ENCODE data around the gene HOXB4. TPM values are rescaled to one million over a fixed set of nuclear protein-coding genes. Genes with fewer than 3 reads are reported as not detected.

HOXB4 gene
- total RNA-seq, 1 experiment from 2014 or later: not detected

DNA sequence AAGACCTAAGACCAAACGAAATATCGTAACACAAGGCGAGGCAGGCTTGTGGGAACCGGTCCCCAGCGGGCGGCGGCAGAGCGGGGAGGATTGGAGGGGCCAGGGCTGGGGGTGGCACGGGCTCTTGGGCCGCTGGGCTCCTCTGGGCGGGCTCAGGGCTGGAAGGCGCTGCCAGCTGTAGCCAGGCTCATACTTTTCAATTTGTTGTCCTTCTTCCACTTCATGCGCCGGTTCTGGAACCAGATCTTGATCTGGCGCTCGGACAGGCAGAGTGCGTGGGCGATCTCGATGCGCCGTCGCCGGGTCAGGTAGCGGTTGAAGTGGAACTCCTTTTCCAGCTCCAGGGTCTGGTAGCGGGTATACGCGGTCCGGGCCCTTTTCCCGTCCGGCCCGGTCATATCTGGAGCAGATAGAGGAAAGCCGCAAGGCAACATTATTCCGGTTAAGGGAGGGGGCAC lies 13.9 kb upstream of the HOXB4 start:
- Histone ChIP-seq H3K4me1 (ENCODE audit: insufficient read depth, low read length) (no peaks in the 10 kb centered on the region), H3K9ac (ENCODE audit: extremely low read depth, insufficient read length, low read length) (no peak overlapping the region)
- TF ChIP-seq, protein P1, sequence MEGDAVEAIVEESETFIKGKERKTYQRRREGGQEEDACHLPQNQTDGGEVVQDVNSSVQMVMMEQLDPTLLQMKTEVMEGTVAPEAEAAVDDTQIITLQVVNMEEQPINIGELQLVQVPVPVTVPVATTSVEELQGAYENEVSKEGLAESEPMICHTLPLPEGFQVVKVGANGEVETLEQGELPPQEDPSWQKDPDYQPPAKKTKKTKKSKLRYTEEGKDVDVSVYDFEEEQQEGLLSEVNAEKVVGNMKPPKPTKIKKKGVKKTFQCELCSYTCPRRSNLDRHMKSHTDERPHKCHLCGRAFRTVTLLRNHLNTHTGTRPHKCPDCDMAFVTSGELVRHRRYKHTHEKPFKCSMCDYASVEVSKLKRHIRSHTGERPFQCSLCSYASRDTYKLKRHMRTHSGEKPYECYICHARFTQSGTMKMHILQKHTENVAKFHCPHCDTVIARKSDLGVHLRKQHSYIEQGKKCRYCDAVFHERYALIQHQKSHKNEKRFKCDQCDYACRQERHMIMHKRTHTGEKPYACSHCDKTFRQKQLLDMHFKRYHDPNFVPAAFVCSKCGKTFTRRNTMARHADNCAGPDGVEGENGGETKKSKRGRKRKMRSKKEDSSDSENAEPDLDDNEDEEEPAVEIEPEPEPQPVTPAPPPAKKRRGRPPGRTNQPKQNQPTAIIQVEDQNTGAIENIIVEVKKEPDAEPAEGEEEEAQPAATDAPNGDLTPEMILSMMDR (conservative IDR thresholded peaks at IDR 0.05): no peak

More for the DNA sequence above, 13.9 kb upstream of the HOXB4 start:
- H3K4ac ChIP-seq (ENCODE audit: low read depth, low read length): no peak overlapping the region
- Mint-ChIP-seq H3K27ac (no peak overlapping the region), H3K27me3 (ENCODE audit: low read depth) (peaks cover 100% of the 10 kb centered on the region), H3K36me3 (ENCODE audit: insufficient read depth in 1 of 3, low read depth in 3 of 3) (no peaks in the 10 kb centered on the region), H3K9me3 (peaks cover 7 to 16% of the 10 kb centered on the region in 2 experiments; a peak in 3 of 5 replicates), H3K4me3 (no peak overlapping the region), H3K4me1 (peaks cover 4 to 28% of the 10 kb centered on the region in 2 experiments)
- H2BK12ac ChIP-seq (ENCODE audit: insufficient read length, low read depth, low read length): no peak overlapping the region
- no peak overlapping the region for H2BK15ac ChIP-seq (ENCODE audit: low read depth, low read length)
- H2BK5ac ChIP-seq (ENCODE audit: insufficient read length, low read length): no peak overlapping the region
- H3K4me2 ChIP-seq (ENCODE audit: insufficient read depth, insufficient read length, low read length): no peak overlapping the region
- no peak overlapping the region for H3K27ac ChIP-seq (ENCODE audit: insufficient read length, low read depth, low read length)
- no peak for DNase-seq
- H2AFZ ChIP-seq (ENCODE audit: low read length): no peak overlapping the region
- H4K5ac ChIP-seq (ENCODE audit: insufficient read length, low read depth, low read length): no peak overlapping the region
- no peak overlapping the region for H2BK120ac ChIP-seq (ENCODE audit: low read depth, low read length, poor library complexity, severe bottlenecking)
- no peak overlapping the region for H4K91ac ChIP-seq (ENCODE audit: insufficient read length, low read depth, low read length)
- no peak overlapping the region for H3T11ph ChIP-seq (ENCODE audit: low read length)
- H3K9me3 ChIP-seq (ENCODE audit: control insufficient read depth, low read depth, low read length): no peaks in the 10 kb centered on the region
- no peak overlapping the region for H3K56ac ChIP-seq (ENCODE audit: insufficient read length, low read depth, low read length)
- no peaks in the 10 kb centered on the region for H3K23me2 ChIP-seq (ENCODE audit: insufficient read length, low read depth, low read length, poor library complexity, severe bottlenecking)
- H3K18ac ChIP-seq (ENCODE audit: insufficient read length, low read depth, low read length): no peak overlapping the region
- no peaks in the 10 kb centered on the region for H3K79me1 ChIP-seq (ENCODE audit: insufficient read depth, low read depth, low read length, poor library complexity, severe bottlenecking)
- H3K14ac ChIP-seq (ENCODE audit: insufficient read depth, low read length): no peak overlapping the region
- WGBS (ENCODE audit: extremely low coverage, insufficient read length, low lambda C conversion rate): no CpG with 5 or more reads among the region's 33 CpGs
- no peak overlapping the region for H2AK5ac ChIP-seq (ENCODE audit: insufficient read length, low read length)
- H3K79me2 ChIP-seq (ENCODE audit: insufficient read depth, low read length): no peaks in the 10 kb centered on the region
- no peaks in the 10 kb centered on the region for H4K20me1 ChIP-seq (ENCODE audit: control insufficient read depth, insufficient read depth, insufficient read length)
- H3K23ac ChIP-seq (ENCODE audit: insufficient read length, low read depth, low read length): no peak overlapping the region
- H4K8ac ChIP-seq (replicated peaks; ENCODE audit: insufficient read length, low read depth, low read length): no peak overlapping the region
- H3K27me3 ChIP-seq (ENCODE audit: insufficient read depth, low read length): peaks cover 99% of the 10 kb centered on the region
- H2BK20ac ChIP-seq (ENCODE audit: low read depth, low read length, poor library complexity, severe bottlenecking): no peak overlapping the region

Measured in H9 (cell line).